ENCODE data around the gene DES. TPM values are rescaled to one million over a fixed set of nuclear protein-coding genes. Genes with fewer than 3 reads are reported as not detected.
A peak's percentile ranks its signal among the peaks of the same experiment; 100 is the strongest.

The DES gene
- polyA plus RNA-seq, 3 donors = 6.1 to 7.0 (median 6.5) TPM

GRCh38 chr2:219414857-219415256, 3.3 kb upstream of the DES start:
- DNase-seq (ENCODE audit: extremely low read depth in 1 of 11, low read depth in 9 of 11, low spot score in 4 of 11) = no peak

- no peak for DNase-seq (ENCODE audit: extremely low read depth in 1 of 11, low read depth in 9 of 11, low spot score in 4 of 11)
Measured at GRCh38 chr2:219415580-219416234, 2.5 kb upstream of the DES start.

- DNase-seq (ENCODE audit: extremely low read depth in 1 of 11, low read depth in 9 of 11, low spot score in 4 of 11) = no peak
Measured at GRCh38 chr2:219416235-219416602, 2.0 kb upstream of the DES start.

DNA sequence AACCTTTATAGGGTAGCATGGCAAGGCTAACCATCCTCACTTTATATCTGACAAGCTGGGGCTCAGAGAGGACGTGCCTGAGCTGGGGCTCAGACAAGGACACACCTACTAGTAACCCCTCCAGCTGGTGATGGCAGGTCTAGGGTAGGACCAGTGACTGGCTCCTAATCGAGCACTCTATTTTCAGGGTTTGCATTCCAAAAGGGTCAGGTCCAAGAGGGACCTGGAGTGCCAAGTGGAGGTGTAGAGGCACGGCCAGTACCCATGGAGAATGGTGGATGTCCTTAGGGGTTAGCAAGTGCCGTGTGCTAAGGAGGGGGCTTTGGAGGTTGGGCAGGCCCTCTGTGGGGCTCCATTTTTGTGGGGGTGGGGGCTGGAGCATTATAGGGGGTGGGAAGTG, 1.2 kb upstream of the DES start:
- no peak for DNase-seq (ENCODE audit: extremely low read depth in 1 of 11, low read depth in 9 of 11, low spot score in 4 of 11)

DNA sequence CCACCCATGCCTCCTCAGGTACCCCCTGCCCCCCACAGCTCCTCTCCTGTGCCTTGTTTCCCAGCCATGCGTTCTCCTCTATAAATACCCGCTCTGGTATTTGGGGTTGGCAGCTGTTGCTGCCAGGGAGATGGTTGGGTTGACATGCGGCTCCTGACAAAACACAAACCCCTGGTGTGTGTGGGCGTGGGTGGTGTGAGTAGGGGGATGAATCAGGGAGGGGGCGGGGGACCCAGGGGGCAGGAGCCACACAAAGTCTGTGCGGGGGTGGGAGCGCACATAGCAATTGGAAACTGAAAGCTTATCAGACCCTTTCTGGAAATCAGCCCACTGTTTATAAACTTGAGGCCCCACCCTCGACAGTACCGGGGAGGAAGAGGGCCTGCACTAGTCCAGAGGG, 803 bp upstream of the DES start:
- no peak for DNase-seq (ENCODE audit: extremely low read depth in 1 of 11, low read depth in 9 of 11, low spot score in 4 of 11)

GRCh38 chr2:219419012-219419324, 791 bp downstream of the DES start:
- no peak for DNase-seq (ENCODE audit: extremely low read depth in 1 of 11, low read depth in 9 of 11, low spot score in 4 of 11)

GRCh38 chr2:219419331-219420197, 1.4 kb downstream of the DES start:
- DNase-seq (ENCODE audit: extremely low read depth in 1 of 11, low read depth in 9 of 11, low spot score in 4 of 11) = no peak

DNA sequence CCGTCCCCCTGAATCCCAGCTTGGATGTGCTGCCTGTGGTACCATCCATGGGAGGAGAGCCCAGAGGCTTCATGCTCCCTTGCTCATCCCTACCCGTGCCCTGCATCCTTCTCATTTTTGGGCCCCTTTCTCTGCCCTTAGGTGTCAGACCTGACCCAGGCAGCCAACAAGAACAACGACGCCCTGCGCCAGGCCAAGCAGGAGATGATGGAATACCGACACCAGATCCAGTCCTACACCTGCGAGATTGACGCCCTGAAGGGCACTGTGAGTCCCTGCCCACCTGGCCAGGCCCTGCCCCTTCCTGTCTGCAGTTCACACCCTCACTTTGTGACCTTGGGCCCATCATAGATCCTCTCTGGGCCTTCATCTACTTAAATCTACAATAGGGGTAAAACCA, 2.5 kb downstream of the DES start:
- no peak for DNase-seq (ENCODE audit: extremely low read depth in 1 of 11, low read depth in 9 of 11, low spot score in 4 of 11)

GRCh38 chr2:219421323-219421722, 3.1 kb downstream of the DES start:
- DNase-seq (ENCODE audit: extremely low read depth in 1 of 11, low read depth in 9 of 11, low spot score in 4 of 11) = no peak

- no peak for DNase-seq (ENCODE audit: extremely low read depth in 1 of 11, low read depth in 9 of 11, low spot score in 4 of 11)
Measured at GRCh38 chr2:219422952-219423534, 4.9 kb downstream of the DES start.

DNA sequence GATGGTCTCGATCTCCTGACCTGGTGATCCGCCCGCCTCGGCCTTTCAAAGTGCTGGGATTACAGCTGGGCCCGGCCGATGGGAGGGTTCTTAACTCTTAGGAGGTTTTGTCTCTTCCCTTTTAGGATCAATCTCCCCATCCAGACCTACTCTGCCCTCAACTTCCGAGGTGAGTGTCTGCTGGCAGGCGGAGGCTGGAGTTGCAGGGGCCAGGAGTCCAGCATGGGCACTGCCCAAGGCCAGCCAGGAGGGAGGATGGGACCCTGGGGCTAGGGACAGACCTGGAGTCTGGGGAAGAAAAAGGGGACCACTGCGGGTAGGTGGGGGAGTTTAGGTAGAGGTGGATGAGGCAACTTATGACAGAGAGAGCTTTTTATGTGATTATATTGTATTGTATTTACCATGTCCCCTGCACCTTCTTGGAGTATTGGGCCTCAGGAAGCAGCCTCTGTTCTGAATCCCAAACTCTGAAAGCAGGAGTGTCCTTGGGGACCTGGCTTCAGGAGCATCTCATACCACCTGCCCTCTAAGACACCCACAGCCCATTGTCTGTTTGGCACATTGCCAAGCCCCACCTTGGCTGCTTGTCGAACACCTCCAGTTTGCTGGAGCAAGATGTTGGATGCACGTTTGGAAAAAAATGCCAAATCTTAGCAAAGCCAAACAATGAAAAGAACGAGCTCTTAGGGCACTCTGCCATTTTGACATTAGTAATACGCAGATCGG, 5.6 kb downstream of the DES start:
- no peak for DNase-seq (ENCODE audit: extremely low read depth in 1 of 11, low read depth in 9 of 11, low spot score in 4 of 11)

DNA sequence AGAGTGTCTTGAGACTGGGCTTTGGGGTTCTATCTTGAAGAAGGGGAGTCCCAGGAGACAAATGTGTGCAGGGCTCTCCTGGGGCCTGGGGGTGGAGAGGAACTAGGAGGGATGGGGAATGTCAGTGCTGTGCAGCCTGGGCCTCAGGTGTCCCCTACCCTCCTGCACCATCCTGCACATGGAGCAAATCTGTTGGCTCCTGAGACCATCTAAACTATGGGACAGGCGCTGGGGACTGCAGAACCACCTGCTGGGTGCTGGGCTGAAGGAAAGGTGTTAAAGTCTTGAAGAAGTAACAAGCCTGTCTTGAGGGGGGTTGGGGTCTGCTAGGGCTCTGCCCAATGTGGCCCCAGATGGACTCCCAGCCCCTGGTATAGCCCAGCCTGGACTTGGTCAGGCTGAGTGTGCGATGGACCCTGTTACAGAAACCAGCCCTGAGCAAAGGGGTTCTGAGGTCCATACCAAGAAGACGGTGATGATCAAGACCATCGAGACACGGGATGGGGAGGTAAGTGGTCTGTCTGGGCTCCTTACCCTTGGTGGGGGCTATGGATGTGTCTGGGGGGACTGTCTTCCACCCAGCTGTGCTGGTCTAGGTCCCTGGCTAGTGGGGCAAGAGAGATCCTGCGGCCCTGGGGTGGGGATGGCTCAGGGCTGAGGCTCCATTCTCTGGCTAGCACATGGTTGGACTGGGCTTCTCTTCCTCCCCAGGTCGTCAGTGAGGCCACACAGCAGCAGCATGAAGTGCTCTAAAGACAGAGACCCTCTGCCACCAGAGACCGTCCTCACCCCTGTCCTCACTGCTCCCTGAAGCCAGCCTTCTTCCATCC, 7.3 kb downstream of the DES start:
- DNase-seq (ENCODE audit: extremely low read depth in 1 of 11, low read depth in 9 of 11, low spot score in 4 of 11) = no peak

DNA sequence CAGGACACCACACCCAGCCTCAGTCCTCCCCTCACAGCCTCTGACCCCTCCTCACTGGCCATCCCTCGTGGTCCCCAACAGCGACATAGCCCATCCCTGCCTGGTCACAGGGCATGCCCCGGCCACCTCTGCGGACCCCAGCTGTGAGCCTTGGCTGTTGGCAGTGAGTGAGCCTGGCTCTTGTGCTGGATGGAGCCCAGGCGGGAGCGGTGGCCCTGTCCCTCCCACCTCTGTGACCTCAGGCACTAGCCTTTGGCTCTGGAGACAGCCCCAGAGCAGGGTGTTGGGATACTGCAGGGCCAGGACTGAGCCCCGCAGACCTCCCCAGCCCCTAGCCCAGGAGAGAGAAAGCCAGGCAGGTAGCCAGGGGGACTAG, 7.9 kb downstream of the DES start:
- DNase-seq (ENCODE audit: extremely low read depth in 1 of 11, low read depth in 9 of 11, low spot score in 4 of 11) = no peak

DNA sequence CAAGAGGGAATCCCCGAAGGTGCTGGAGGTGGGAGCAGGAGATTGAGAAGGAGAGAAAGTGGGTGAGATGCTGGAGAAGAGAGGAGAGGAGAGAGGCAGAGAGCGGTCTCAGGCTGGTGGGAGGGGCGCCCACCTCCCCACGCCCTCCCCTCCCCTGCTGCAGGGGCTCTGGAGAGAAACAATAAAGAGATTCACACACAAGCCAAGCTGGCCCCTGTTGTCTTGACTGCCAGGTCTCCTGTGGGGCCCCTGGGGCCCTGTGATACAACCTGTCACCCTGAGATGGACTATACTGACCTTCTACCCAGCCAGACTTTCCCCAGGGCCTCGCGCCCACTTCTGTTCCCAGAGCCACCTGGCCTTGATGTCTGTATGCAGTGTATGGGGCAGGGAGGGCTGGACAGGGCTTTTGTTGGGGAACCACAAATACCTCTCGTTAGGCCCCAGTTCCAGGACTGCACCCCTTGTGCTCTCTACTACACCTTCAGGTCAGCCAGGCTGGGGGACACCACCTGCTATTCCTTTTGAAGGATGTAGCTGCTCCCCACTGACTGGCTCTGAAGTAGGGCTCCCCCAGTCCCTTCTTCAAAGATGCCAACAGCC, 8.5 kb downstream of the DES start:
- no peak for DNase-seq (ENCODE audit: extremely low read depth in 1 of 11, low read depth in 9 of 11, low spot score in 4 of 11)

DNA sequence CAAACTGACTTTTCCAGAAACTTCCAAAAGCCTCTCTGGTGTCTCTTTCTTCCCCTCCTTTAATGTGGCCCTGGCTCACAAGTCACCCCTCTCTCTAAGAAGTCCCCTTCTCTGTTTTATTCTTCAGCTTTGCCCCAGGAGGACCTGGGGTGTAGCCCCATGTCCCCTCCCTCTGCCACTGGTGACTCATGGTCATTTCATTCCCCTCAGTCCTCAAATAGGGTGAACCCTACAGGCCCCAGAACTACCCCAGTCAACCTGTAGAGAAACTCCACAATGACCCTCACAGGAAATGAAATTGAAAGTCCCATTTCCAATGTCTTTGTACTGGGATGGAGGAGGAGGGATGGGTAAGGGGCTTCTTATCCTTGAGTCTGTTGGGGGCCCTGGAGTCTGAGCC, 10.3 kb downstream of the DES start:
- DNase-seq (ENCODE audit: extremely low read depth in 1 of 11, low read depth in 9 of 11, low spot score in 4 of 11) = no peak

DNA sequence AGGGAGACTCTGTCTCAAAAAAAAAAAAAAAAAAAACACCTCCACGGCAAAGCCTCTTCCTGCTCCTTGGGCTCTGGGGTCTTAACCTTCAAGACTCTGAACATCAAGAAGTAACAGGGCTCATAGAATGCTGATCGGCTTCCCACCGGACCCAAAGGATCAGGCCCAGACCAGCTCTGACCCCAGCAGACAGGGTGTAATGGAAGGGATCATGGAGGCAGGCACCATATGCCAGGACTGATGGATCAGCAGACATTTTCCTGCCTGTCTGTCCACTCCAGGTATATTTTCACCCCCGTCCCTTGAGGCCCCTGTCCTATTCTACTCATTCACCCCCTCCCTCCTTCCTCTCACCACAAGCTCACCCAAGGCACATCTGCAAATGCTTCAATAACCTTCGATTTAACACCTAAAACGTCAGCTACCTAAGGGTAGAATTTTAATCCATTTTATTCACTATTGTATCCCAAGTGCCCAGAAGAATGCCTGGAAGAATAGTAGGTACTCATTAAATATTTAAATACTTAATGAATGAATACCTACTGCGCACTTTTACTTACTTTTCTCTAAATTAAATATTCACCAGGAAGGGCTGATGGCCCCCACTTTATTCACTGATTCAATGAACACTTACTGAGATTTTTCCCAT, 11.9 kb downstream of the DES start:
- DNase-seq (ENCODE audit: extremely low read depth in 1 of 11, low read depth in 9 of 11, low spot score in 4 of 11) = no peak

DNA sequence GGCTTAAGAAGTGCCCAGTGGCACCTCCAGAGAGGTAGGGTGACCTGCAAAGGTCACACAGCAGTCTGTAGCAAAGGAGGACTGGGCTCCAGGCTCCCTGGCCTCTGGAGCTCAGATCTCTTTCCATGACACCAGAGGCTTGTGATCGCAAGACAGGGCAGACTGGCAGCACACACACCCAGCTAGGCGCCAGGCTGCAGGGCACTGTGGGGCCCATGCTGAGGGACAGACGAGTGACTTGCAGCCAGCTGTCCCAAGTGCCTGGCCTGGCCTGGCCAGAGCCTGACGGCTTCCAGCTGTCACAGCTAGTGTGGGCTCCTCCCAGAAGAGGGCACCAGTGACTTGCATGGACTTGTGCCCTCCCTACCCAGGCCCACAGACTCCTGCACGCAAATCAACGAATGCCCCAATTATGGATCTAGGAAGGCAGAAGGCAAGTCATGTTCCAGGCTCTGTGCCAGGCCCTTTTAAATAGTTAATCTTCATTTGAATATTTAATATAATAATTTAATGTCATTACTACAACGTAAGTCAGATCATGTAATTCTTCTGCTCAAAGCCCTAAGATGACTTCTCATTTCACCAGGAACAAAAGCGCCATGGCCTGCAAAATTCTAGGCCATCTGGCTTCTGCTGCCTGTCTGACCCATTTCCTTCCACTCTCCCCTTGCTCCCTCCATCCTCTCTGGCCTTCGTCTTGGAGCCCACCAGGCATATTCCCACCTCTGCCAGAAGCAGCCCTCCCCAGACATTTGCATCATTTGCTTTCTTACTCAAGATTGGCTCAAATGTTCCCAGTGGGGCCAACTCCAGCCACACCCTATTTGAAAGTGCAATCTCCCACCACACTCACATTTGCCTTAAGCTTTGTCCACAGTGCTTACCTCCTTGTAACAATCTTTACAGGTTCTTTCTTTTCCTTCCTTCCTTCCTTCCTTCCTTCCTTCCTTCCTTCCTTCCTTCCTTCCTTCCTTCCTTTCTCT, 12.7 kb downstream of the DES start:
- DNase-seq (ENCODE audit: extremely low read depth in 1 of 11, low read depth in 9 of 11, low spot score in 4 of 11) = peak in 1 of 11 donors; percentile 38

All from renal cortex interstitium (tissue), 11 donors.